ENCODE measurements around the gene PSMD11.

Gene PSMD11

DNA sequence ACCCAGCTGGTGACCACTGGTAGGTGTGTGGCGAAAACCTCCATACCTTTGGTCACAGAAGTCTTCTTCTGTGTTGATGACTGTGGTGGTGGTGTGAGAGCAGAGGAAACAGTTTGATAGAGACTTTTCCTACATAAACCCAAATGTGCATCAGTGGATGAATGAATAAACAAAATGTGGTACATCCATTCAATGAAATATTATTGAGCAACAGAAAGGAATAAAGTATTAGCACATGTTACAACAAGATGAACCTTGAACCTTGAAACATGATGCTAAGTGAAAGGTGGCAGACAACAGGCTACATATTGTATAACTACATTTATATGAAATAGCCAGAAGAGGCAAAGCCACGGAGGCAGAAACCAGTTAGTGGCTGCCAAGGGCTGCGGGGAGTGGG is 57.7 kb downstream of the PSMD11 start:
- TF ChIP-seq, protein P1, sequence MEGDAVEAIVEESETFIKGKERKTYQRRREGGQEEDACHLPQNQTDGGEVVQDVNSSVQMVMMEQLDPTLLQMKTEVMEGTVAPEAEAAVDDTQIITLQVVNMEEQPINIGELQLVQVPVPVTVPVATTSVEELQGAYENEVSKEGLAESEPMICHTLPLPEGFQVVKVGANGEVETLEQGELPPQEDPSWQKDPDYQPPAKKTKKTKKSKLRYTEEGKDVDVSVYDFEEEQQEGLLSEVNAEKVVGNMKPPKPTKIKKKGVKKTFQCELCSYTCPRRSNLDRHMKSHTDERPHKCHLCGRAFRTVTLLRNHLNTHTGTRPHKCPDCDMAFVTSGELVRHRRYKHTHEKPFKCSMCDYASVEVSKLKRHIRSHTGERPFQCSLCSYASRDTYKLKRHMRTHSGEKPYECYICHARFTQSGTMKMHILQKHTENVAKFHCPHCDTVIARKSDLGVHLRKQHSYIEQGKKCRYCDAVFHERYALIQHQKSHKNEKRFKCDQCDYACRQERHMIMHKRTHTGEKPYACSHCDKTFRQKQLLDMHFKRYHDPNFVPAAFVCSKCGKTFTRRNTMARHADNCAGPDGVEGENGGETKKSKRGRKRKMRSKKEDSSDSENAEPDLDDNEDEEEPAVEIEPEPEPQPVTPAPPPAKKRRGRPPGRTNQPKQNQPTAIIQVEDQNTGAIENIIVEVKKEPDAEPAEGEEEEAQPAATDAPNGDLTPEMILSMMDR (IDR thresholded peaks at IDR 0.05): no peak
- H3K27ac ChIP-seq: no peak overlapping the region
- H2AFZ ChIP-seq: no peak overlapping the region

DNA sequence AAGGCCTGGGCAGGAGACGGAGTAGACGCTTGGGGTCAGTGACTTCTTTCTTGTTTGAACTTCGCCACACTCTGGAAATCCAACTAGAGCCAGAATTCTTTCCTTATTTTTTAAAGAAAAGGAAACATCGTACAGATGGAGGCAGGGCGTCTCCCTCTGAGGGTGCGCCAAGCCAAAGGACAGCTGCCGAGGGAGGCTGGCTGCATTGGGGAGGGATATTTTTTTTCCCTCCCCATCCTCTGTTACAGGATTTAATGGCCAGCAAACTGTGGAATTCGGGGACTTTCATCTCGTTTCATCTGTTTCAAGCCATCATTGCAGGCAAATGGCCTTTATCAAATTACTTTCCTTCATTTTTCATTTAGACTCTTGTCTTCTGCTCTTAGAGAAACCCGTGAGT is 58.4 kb downstream of the PSMD11 start:
- no peaks in the 10 kb centered on the region for H3K9me3 ChIP-seq (ENCODE audit: control insufficient read depth, low read length)
- no peak overlapping the region for H3K4me2 ChIP-seq (ENCODE audit: low read length)
- H3K36me3 ChIP-seq (ENCODE audit: control insufficient read depth, insufficient read depth, low read length): no peaks in the 10 kb centered on the region
- H3K4me3 ChIP-seq (ENCODE audit: low read depth, low read length): no peak overlapping the region
- no peaks in the 10 kb centered on the region for H3K4me1 ChIP-seq
- no peak overlapping the region for H3K27ac ChIP-seq
- no peak overlapping the region for H2AFZ ChIP-seq
- no peaks in the 10 kb centered on the region for H3K27me3 ChIP-seq (ENCODE audit: control insufficient read depth, insufficient read depth, low read length)
- no peaks in the 10 kb centered on the region for H3K79me2 ChIP-seq
- TF ChIP-seq, protein P1 (IDR thresholded peaks at IDR 0.05): no peak
- no peak overlapping the region for H3K9ac ChIP-seq

More for the DNA sequence above, 57.7 kb downstream of the PSMD11 start:
- no peaks in the 10 kb centered on the region for H3K36me3 ChIP-seq (ENCODE audit: control insufficient read depth, insufficient read depth, low read length)
- no peaks in the 10 kb centered on the region for H3K9me3 ChIP-seq (ENCODE audit: control insufficient read depth, low read length)
- H3K4me2 ChIP-seq (ENCODE audit: low read length): no peak overlapping the region
- H3K27me3 ChIP-seq (ENCODE audit: control insufficient read depth, insufficient read depth, low read length): no peaks in the 10 kb centered on the region
- H3K4me1 ChIP-seq: no peaks in the 10 kb centered on the region
- no peaks in the 10 kb centered on the region for H3K79me2 ChIP-seq
- no peak overlapping the region for H3K4me3 ChIP-seq (ENCODE audit: low read depth, low read length)
- no peak overlapping the region for H3K9ac ChIP-seq

DNA sequence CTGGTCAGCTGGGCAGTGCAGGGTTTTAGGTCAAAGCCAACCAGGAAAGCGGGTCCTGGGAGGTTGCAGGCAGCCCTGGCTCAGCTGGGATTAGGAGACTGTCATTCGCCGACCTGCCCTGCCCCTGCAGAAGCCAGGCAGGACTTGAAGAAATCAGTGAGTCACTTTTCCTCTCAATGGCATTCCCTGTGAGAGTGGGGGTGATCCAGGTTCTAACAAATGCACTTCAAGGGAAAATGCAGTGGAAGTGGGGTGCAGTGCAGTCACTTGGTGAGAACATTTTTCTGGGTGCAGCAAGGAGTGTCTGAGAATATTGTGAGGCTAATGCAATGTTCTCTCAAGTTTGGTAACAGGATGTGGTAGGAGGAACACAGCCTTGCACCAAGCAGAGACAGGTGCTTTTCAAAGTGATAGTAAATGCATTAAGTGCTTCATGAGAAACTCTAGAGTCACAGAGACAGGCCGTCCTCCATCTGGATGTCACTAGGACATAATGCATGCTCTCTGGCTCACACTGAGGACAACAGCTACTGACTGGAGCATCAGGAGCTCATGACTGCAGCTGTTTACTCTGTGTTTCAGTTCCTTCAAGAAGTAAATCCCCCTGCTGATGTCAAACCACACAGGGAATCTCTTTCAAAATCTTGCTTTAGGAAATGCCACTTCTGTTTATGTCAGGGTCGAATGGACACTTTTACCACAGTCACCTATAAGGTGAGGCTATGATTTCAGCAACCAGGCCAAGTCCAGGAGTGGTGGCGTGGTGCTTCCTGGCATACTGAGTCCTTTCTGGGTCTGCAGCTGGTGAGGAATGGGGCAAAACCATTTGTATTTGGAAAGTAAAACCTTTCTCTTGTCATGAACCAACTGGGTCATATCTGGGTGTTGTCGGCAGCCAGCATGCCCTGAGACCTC is 59.2 kb downstream of the PSMD11 start:
- Histone ChIP-seq H3K4me2 (ENCODE audit: low read length) (no peak overlapping the region), H3K36me3 (ENCODE audit: control insufficient read depth, insufficient read depth, low read length) (no peaks in the 10 kb centered on the region), H3K27ac (no peak overlapping the region), H3K4me3 (ENCODE audit: low read depth, low read length) (no peak overlapping the region), H3K9me3 (ENCODE audit: control insufficient read depth, low read length) (no peaks in the 10 kb centered on the region), H3K79me2 (no peaks in the 10 kb centered on the region), H3K9ac (no peak overlapping the region), H2AFZ (no peak overlapping the region), H3K4me1 (no peaks in the 10 kb centered on the region), H3K27me3 (ENCODE audit: control insufficient read depth, insufficient read depth, low read length) (no peaks in the 10 kb centered on the region)
- TF ChIP-seq, protein P1 (IDR thresholded peaks at IDR 0.05): no peak

DNA sequence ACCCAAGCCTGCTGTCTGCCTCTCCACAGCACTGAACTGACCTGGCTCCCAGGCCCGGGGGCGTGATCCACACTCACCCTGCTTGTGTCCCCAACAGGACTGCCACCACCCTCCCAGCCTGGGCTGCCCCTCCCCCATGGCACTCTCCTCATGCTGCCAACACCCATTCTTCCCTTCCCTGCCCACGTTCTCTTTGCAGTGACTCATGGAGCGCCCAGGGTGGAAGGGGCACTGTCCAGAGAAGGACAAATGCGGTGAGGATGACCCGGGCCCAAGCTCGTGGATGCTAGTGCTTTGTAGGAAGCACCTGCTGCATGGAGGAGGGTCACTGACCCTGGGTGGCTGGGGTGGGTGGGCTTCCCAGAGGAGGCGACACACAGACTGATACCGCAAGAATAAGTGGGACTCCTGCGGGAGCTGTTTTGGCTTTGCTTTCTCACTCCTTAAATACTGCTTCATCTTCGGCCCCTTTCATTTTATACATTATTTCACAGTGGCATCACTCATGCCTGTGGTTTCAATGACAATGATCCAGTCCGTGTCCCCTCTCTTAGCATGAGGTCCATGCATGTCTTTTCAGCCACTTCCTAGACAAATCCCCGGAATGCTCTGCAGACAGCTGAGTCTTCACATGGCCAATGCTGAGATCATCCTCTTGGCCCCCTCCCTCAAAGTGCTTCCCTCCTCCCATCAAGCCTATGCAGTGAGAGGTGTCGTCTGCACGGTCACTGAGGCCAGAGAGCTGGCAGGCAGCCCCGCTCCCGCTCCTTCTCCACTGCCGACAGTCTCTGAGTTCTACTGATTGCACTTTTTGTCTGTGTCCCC is 60.1 kb downstream of the PSMD11 start:
- H3K27ac ChIP-seq: no peak overlapping the region
- H3K9ac ChIP-seq: no peak overlapping the region
- H3K79me2 ChIP-seq: no peaks in the 10 kb centered on the region

More for the DNA sequence above, 60.1 kb downstream of the PSMD11 start:
- Histone ChIP-seq H2AFZ (no peak overlapping the region), H3K27me3 (ENCODE audit: control insufficient read depth, insufficient read depth, low read length) (no peaks in the 10 kb centered on the region), H3K36me3 (ENCODE audit: control insufficient read depth, insufficient read depth, low read length) (no peaks in the 10 kb centered on the region), H3K4me1 (no peaks in the 10 kb centered on the region), H3K9me3 (ENCODE audit: control insufficient read depth, low read length) (no peaks in the 10 kb centered on the region), H3K4me2 (ENCODE audit: low read length) (no peak overlapping the region), H3K4me3 (ENCODE audit: low read depth, low read length) (no peak overlapping the region)
- TF ChIP-seq, protein P1 (IDR thresholded peaks at IDR 0.05): no peak

All from parathyroid adenoma (tissue), 2 donors.